Brain pericyte (primary cell): ENCODE measurements around the gene DEFB121.
"Not testable (repeated sequence)": the region's sequence is repeated elsewhere in the genome, so short reads cannot be mapped to it uniquely, and the experiment has no call there.

Source experiments
- DNase-seq: peaks from one replicate; pipeline ENCODE4 v3.0.0-alpha.2; 2012; ENCODE audit warnings: low read depth, low spot score

The DEFB121 gene

GRCh38 chr20:31406115-31406514, at the start of gene DEFB121:
Gene DEFB121, minus strand, starts transcription at chr20:31406215. Its CDS starts 63 bp downstream, at chr20:31406152.
- no peak for DNase-seq

- no peak for DNase-seq
Observed at GRCh38 chr20:31454361-31454760, 48.3 kb upstream of the DEFB121 start.

- DNase-seq = no peak
Observed at GRCh38 chr20:31452575-31452974, 46.6 kb upstream of the DEFB121 start.

- no peak for DNase-seq
Observed at GRCh38 chr20:31449511-31450414, 43.7 kb upstream of the DEFB121 start.

GRCh38 chr20:31446084-31446819, 40.2 kb upstream of the DEFB121 start:
- DNase-seq = no peak

- no peak for DNase-seq
Observed at GRCh38 chr20:31440012-31440659, 34.1 kb upstream of the DEFB121 start, which contains the start of gene DEFB123. Gene DEFB123, plus strand, starts transcription at chr20:31440632. Its CDS starts 67 bp downstream, at chr20:31440699.

- no peak for DNase-seq
Observed at GRCh38 chr20:31430568-31431115, 24.6 kb upstream of the DEFB121 start.

GRCh38 chr20:31427576-31427975, 21.6 kb upstream of the DEFB121 start:
- not testable (repeated sequence) for DNase-seq

- not testable (repeated sequence) for DNase-seq
Observed at GRCh38 chr20:31426891-31427551, 21.0 kb upstream of the DEFB121 start.

GRCh38 chr20:31425797-31426196, 19.8 kb upstream of the DEFB121 start:
- DNase-seq = no peak

- DNase-seq = no peak
Observed at GRCh38 chr20:31418307-31418706, 12.3 kb upstream of the DEFB121 start.

GRCh38 chr20:31415653-31416052, 9.6 kb upstream of the DEFB121 start:
- no peak for DNase-seq

GRCh38 chr20:31414381-31414780, 8.4 kb upstream of the DEFB121 start:
- DNase-seq = no peak

- DNase-seq = no peak
Observed at GRCh38 chr20:31410011-31410410, 4.0 kb upstream of the DEFB121 start.

GRCh38 chr20:31403886-31404285, 2.1 kb downstream of the DEFB121 start:
- DNase-seq = no peak

- DNase-seq = no peak
Observed at GRCh38 chr20:31394900-31395299, 11.1 kb downstream of the DEFB121 start.

- DNase-seq = no peak
Observed at GRCh38 chr20:31392836-31393235, 13.2 kb downstream of the DEFB121 start.

GRCh38 chr20:31390490-31390889, 15.5 kb downstream of the DEFB121 start, which contains the start of gene DEFB119:
Gene DEFB119, minus strand, starts transcription at chr20:31390590. Its CDS starts 107 bp downstream, at chr20:31390483.
- no peak for DNase-seq

GRCh38 chr20:31374346-31374745, 31.7 kb downstream of the DEFB121 start:
- no peak for DNase-seq

GRCh38 chr20:31368301-31368700, 37.7 kb downstream of the DEFB121 start, which contains the start of gene DEFB118:
Gene DEFB118, plus strand, starts transcription at chr20:31368601. Its CDS starts 50 bp downstream, at chr20:31368651.
- no peak for DNase-seq

GRCh38 chr20:31364272-31364671, 41.7 kb downstream of the DEFB121 start:
- DNase-seq = not testable (repeated sequence)
